ENCODE data around the gene NDUFB1. TPM values are rescaled to one million over a fixed set of nuclear protein-coding genes. Genes with fewer than 3 reads are reported as not detected.

The NDUFB1 gene
- total and polyA plus RNA-seq, 2 of the 13 experiments (the other 11 are each of a cell fraction or from before 2014, with no cell fraction given): 181 to 281 TPM

GRCh38 chr14:92121670-92122350 is at the start of gene NDUFB1, which contains the start of gene CPSF2 (continued):
- TF ChIP-seq ZNF512 (CRISPR knock-in tag; IDR thresholded peaks at IDR 0.05): 0 out of 2 replicates have a peak, but pooled peaks have one; percentile 39
- TF ChIP-seq NCOA2 (CRISPR knock-in tag; IDR thresholded peaks at IDR 0.05): no peak
- peak; percentile 23; the same call in 1 of the 2 replicates for TF ChIP-seq ZNF792 (CRISPR knock-in tag; IDR thresholded peaks at IDR 0.05)
- TF ChIP-seq PHB2 (IDR thresholded peaks at IDR 0.05; ENCODE audit: partially characterized antibody): no peak
- TF ChIP-seq POLR2AphosphoS2 (IDR thresholded peaks at IDR 0.05; ENCODE audit: low read depth, low read length): no peak
- TF ChIP-seq NR2F1 (CRISPR knock-in tag; IDR thresholded peaks at IDR 0.05): 0 out of 4 replicates have a peak, but pooled peaks of 1 of the 2 experiments have one; percentile 25
- TF ChIP-seq ASH2L (IDR thresholded peaks at IDR 0.05; ENCODE audit: insufficient read length, low read depth, low read length): peak; percentile 97
- TF ChIP-seq, protein P1, sequence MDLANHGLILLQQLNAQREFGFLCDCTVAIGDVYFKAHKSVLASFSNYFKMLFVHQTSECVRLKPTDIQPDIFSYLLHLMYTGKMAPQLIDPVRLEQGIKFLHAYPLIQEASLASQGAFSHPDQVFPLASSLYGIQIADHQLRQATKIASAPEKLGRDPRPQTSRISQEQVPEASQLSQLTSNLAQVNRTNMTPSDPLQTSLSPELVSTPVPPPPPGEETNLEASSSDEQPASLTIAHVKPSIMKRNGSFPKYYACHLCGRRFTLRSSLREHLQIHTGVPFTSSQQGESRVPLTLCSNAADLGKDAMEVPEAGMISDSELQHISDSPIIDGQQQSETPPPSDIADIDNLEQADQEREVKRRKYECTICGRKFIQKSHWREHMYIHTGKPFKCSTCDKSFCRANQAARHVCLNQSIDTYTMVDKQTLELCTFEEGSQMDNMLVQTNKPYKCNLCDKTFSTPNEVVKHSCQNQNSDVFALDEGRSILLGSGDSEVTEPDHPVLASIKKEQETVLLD (CRISPR knock-in tag; IDR thresholded peaks at IDR 0.05; ENCODE audit: low read depth): no peak
- TF ChIP-seq ZBTB26 (CRISPR knock-in tag; IDR thresholded peaks at IDR 0.05; ENCODE audit: borderline replicate concordance): no peak
- no peak for TF ChIP-seq TCF7 (IDR thresholded peaks at IDR 0.05; ENCODE audit: low read depth)
- TF ChIP-seq HHEX (CRISPR knock-in tag; IDR thresholded peaks at IDR 0.05): no peak
- no peak for TF ChIP-seq ARHGAP35 (CRISPR knock-in tag; IDR thresholded peaks at IDR 0.05; ENCODE audit: borderline replicate concordance)
- no peak; the same call in 1 of the 2 replicates for TF ChIP-seq NR2F2 (IDR thresholded peaks at IDR 0.05; ENCODE audit: borderline replicate concordance, low read depth)
- no peak for TF ChIP-seq SRSF9 (IDR thresholded peaks at IDR 0.05; ENCODE audit: borderline replicate concordance, insufficient read depth, low read depth, low read length, poor library complexity, severe bottlenecking)
- no peak for TF ChIP-seq ZNF24 (IDR thresholded peaks at IDR 0.05)
- no peak; the same call in none of the 2 replicates for TF ChIP-seq ZNF414 (CRISPR knock-in tag; IDR thresholded peaks at IDR 0.05)
- no peak; the same call in 1 of the 2 replicates for TF ChIP-seq GTF2F1 (IDR thresholded peaks at IDR 0.05; ENCODE audit: low read length)
- TF ChIP-seq, protein P2, sequence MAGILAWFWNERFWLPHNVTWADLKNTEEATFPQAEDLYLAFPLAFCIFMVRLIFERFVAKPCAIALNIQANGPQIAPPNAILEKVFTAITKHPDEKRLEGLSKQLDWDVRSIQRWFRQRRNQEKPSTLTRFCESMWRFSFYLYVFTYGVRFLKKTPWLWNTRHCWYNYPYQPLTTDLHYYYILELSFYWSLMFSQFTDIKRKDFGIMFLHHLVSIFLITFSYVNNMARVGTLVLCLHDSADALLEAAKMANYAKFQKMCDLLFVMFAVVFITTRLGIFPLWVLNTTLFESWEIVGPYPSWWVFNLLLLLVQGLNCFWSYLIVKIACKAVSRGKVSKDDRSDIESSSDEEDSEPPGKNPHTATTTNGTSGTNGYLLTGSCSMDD (CRISPR knock-in tag; IDR thresholded peaks at IDR 0.05): no peak
- TF ChIP-seq STAG1 (CRISPR knock-in tag; IDR thresholded peaks at IDR 0.05): no peak
- TF ChIP-seq, protein P3, sequence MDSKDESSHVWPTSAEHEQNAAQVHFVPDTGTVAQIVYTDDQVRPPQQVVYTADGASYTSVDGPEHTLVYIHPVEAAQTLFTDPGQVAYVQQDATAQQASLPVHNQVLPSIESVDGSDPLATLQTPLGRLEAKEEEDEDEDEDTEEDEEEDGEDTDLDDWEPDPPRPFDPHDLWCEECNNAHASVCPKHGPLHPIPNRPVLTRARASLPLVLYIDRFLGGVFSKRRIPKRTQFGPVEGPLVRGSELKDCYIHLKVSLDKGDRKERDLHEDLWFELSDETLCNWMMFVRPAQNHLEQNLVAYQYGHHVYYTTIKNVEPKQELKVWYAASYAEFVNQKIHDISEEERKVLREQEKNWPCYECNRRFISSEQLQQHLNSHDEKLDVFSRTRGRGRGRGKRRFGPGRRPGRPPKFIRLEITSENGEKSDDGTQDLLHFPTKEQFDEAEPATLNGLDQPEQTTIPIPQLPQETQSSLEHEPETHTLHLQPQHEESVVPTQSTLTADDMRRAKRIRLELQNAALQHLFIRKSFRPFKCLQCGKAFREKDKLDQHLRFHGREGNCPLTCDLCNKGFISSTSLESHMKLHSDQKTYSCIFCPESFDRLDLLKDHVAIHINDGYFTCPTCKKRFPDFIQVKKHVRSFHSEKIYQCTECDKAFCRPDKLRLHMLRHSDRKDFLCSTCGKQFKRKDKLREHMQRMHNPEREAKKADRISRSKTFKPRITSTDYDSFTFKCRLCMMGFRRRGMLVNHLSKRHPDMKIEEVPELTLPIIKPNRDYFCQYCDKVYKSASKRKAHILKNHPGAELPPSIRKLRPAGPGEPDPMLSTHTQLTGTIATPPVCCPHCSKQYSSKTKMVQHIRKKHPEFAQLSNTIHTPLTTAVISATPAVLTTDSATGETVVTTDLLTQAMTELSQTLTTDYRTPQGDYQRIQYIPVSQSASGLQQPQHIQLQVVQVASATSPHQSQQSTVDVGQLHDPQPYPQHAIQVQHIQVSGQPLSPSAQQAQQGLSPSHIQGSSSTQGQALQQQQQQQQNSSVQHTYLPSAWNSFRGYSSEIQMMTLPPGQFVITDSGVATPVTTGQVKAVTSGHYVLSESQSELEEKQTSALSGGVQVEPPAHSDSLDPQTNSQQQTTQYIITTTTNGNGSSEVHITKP (CRISPR knock-in tag; IDR thresholded peaks at IDR 0.05; ENCODE audit: low read depth): peak; percentile 99

All from HepG2 (cell line).